GM18909 (cell line): ENCODE results near the gene MRPL21.

Experiments
- ATAC-seq: cut with Tn5 transposase; IDR thresholded peaks from one replicate; pipeline ENCODE4 v1.9.1; 2021; ENCODE audit warnings: mild to moderate bottlenecking; ENCODE audit not compliant: unreplicated experiment, poor library complexity

The MRPL21 gene

DNA sequence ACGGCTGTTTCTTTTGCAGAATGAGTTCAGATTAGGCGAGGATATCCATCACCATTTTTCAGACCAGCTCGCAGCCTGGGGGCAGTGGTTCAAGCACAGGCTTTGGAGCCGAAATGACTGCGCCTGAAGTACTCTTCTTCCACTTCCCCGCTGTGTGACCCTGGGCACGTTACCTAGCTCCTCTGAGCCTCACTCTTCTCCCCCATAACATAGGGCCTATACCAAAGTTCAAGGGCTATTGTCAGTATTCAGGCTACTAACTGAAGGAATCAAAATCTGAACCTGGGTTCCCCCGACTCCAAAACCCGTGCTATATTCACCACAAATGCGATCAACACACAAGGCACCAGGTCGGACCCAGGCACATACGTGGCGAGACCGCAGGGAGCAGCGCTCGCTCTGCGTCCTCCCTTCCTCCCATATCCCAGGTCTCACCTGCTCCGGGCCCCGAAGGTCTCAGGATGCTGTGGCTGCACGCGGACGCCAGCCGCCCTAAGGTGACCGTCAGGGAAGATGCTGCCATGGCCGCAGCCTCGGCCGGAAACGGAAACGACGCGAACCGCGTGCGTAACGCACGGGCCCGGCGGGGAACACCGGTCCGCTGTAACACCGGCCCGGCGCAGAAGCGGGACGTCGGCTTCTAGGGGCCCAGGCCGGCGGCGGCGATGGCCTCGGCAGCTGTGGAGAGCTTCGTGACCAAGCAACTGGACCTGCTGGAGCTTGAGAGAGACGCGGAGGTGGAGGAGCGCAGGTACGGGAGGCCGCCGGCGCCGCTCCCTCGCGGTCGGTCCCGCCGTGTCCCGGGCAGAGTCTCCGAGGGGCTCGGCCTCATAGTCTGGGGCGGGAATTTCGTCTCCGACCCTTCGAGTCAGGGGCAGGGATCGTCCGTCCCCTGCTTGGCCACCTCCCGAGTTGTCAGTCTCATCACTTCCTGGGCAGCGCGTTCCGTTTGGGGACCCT lies at the start of gene MRPL21, which contains the start of gene IGHMBP2:
Gene MRPL21, minus strand, starts transcription at position 545 of the 960 bp plus-strand sequence. Its CDS starts 22 bp downstream, at position 523.
Gene IGHMBP2, plus strand, starts transcription at position 604 of the 960 bp plus-strand sequence. Its CDS starts 62 bp downstream, at position 666.
- peak; percentile 84 for ATAC-seq

DNA sequence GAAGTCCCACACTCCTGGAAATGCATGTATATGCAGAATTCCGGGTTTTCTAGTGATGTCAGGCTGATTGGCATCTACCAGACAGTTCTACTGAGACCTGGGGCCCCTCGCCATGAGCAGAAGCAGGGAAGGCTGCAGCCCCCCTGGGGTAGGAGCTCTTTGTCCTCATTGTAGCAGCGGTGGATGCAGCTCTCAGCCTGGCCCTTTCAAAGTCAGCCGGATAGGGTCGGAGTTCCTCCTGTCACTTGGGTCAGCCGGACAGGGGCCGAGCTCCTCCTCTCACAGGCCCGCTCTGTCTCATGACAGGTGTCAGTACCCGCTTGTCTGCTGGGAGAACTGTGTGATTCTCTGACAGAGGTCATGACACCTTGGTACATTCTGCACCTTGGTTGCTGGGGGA lies 47.1 kb upstream of the MRPL21 start:
- ATAC-seq = no peak

DNA sequence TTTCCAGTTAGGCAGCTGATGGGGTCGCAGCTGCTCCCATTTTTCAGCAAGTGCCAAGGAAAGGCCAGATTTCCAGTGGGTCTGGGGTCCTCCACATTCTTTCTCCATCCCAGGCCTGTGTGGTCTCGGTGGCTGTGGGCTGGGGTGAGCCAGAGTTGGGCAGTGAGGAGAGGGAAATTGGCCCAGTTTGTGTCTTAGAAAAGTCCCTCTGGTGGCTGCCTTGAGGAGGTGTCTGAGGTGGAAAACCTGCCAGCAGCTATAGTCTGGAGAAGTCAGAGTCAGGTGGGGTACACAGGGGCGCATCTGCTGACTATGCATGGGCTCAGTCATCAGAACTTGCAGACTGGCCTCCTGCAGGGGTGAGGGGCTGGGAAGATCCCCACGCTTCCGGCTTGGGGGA lies 46.6 kb upstream of the MRPL21 start:
- ATAC-seq = no peak

DNA sequence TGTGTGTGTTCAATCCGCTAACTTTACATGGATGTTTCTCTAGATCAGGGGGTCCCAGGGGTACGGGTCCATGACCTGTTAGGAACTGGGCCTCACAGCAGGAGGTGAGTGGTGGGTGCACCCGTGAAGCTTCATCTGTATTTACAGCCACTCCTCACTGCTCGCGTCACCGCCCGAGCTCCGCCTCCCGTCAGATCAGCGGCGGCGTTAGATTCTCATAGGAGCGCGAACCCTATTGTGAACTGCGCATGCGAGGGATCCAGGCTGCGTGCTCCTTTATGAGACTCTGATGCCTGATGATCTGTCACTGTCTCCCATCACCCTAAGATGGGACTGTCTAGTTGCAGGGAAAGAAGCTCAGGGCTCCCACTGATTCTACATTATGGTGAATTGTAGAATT lies 45.3 kb upstream of the MRPL21 start:
- no peak for ATAC-seq

DNA sequence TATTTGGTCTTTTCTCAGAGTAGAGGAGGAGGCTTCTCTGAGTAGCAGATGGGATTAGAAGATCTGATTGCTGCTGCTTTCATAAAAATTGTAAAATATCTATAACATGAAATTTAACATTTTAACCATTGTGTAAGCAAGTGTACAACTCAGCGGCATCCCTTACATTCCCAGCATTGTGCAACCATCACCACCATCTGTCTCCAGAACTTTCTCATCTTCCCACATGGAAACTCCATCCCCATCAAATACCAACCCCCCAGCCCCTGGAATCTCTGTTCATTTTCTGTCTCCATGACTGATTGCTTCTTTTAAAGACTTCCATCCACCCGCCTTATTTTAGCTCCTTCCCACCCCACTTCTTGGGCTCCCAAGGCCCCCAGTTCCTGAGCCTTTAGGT lies 44.9 kb upstream of the MRPL21 start:
- ATAC-seq = no peak

DNA sequence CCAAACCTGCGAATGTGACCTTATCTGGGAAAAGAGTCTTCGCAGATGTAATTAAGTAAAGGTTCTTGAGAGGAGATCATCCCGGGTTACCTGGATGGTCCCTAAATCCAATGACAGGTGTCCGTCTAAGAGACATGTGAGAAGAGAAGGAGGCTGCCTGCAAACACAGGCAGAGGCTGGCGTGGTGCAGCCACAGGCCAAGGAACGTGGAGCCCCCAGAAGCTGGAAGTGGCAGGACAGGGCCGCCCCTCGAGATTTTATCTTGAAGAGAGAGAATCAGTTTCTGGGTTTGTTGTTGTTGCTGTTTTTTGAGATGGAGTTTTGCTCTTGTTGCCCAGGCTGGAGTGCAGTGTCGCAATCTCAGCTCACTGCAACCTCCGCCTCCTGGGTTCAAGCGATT lies 43.5 kb upstream of the MRPL21 start:
- no peak for ATAC-seq

DNA sequence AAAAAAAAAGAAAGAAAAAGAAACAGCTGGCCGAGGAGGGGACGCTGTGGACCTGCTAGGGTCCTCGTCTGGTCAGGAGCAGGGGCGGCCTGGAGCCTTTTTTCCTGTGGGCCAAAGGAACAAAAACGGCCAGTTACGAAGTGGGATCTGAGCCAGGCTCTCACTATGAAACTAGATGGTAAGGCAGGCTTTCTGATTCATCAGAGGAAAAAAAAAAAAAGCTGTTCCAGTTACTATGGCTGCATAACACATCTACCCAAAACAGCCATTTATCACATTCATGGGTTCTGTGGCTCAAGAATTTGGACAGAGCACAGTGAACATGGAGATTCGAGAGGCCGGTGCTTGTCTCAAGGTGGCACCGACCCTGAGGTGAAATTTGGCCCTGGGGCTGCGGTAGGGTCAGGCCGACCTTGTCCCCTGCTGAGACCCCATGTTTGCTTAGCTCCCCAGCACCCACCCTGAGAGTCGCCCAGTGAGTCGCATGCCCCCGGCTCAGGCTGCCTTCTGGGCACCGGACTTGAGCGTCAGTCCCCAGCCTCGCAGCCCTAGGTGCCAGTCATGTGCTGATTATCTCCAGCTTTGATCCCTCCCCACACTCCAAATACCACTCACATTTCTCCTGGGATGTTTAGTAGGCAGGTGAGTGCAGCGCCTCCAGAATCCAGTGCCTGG lies 42.9 kb upstream of the MRPL21 start:
- no peak for ATAC-seq

DNA sequence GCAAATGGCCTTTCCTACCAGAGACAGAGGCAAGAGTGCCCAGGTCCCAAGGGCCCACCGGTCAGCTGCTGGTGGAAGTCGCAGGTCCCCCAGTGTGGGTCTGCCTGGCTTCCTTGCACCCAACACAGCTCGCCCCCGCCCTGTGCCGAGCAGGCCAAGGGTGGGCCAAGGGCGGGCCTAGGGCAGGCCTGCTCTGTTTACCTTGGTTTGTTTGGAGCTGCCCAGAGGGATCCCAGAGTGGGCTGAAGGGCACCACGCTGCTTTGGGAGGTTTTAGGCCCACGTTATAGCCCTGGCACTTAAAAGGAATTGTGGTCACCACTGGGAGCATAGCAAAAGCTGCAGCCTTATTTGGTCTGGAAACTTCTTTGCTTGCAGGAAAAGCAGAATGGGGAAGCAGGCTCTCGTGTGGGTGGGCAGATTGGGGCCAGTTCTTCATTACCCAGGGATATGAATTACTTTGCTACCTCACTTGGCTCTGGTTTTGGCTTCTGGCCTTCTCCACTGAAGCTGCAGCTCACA lies 39.2 kb upstream of the MRPL21 start:
- ATAC-seq = no peak

DNA sequence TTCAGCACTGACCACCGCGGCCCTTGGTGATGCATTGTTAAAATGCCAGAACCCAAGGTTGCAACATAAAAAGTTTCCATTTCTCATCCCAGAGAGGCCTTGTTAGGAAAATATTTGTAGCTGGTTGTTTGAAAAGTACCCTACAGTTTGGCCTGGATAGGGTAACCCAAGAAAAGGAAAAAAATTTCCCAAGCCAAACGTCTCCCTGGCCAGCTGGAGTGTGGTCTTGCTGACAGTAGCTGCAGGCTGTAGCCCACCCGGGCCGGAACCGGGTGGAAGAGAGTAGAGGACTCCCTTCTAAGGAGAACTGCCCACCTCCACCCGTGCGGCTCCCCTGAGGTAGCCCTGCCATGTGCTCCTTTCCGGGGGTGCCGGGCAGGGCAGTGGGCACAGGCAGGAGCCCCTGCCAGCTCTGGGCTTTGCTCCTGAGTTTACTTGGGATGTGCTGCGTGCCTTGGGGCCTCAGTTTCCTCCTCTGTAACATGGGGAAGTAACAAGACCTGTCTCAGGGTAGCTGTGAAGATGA lies 38.5 kb upstream of the MRPL21 start:
- no peak for ATAC-seq

DNA sequence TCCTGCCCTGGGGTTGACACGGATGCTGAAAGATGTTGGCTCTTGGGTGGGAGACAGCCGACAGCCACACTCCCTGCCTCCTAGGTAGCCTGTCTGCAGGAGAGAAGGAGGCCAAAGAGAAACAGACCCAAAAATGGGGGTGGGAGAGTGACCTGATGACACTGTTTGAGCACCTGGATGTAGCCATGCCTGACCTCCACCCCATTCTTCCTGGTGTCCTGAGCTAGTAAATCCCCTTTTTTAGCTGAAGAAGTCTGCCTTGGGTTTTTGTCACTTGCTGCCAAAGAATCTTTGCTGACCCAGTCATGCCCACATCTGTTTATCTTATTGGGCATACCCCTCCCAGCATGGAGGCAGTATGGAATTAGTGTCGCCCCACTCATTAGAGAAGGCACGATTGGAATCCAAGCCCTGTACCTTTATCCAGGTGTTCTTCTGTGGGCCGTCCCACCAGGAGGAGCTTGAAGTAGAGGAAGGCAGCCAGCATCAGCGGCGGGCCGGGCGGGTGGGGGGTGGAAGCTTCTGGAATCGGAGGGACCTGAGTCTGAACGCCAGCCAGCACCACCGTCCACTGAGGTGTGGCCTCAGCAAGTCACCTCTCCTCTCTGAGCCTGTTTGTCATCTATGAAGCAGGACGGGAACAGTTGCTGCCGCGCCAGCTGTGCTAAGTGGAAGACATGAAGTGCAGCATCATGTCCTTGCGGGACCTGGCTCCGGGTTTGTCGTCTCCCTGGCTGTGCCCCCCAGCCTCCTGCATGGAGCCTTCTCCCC lies 37.9 kb upstream of the MRPL21 start:
- no peak for ATAC-seq

DNA sequence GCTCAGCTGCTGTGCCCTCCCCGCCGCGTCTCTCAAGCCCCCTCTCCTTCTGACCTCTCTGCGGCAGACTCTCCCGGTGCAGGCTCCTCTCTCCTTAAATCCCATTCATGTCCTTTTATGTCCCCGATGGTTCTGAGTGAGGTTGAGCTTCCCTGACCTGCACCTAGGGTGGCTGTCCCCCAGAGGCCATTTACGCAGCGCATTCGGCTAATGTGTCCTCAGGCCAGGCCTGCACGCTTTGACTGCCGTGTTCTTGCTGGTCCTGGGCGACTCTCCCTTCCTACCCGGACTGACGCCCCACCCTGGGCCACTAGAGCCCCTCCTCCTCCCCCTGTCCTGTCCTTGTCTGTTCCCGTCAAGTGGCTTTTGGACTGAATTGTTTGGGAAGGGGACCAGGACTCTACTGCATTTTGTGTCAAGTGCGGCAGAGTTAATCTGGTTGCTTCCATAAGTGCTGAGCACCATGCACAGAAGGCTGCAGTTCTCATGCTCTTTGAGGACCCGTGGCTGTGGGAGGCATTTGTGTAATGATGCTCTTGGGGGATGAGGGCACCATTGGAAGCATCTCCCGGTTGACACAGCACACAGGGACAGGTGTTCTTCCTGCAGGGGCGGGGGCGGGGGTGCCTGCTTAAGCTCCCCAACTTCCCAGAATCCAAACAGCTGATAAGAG lies 37.2 kb upstream of the MRPL21 start:
- no peak for ATAC-seq

DNA sequence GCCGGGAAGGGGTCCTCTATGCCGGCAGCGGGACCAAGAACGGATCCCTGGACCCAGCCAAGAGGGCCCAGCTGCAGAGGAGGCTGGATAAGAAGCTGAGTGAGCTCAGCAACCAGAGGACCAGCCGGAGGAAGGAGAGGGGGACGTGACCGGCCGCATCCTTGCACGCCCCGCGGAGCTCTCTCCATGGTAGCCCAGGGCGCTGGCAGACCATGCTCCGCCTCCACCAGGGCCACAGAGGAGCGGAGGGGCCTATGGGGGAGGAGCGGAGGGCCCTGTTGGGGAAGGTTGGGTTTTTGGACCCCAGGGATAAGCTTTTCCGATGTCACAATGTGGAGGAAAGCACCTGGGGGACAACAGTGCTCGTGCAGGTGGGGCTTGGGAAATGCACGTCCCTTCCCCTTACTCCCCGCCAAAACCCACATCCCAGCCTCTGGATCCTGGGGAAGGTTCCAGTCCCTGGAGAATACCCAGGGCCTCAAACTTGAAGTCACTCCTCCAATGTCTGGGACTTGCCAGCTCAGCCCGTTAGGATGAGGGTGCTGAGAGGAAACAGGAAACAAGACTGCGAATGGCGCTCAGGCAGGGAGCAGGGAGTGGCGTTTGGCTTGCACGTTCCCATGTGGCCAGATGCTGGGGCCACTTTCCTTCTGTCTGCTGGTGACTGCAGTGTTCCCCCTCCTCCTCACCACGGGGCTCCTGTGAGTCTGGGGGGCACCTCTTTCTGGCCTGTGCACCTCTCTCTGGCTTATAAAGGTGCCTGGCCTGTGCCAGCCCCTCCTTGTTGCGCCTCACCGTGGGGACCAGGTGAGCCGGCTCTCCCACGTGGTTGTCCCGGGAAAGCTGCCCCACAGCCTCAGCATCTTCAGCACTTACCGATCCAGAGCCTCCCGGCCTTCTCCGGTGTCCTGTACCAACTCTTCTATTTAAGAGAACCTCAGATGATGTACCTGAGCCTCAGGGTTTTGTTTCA lies 36.2 kb upstream of the MRPL21 start:
- ATAC-seq = no peak

DNA sequence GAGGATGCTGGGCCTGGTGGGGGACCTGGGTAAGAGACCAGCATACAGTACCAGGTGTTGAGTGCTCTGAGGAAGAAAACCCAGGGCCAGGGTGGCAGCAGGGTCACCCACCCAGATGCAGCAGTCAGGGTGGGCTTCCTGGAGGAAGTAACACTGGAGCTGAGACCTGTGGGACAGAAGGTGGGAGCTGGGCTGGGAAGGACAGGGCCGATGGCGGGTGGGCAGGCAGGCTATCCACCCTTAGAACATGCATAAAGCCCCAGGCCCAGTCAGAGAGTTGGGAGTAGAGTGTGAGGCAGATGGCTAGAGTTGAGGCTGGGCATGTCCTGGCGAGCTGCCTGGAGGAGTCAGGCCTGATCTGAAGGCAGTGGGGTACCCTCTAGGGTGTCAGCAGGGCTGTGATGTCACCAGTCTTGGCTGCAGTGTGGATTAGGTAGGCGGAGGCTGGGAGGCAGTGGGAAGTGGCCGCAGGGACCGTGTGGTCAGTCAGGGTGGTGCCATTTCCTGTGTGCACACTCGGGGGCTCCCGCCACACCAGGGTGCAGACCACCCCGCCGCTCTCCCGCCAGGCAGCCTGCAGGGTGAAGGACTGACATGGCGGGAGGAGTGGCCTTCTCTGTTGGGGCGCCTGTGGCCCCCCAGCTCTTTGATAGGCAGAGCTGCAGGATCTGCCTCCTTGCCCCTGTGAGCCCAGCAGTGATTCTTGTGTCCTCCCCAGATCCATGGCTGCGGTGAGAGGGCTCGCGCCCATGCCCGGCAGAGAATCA lies 35.4 kb upstream of the MRPL21 start:
- ATAC-seq = no peak

DNA sequence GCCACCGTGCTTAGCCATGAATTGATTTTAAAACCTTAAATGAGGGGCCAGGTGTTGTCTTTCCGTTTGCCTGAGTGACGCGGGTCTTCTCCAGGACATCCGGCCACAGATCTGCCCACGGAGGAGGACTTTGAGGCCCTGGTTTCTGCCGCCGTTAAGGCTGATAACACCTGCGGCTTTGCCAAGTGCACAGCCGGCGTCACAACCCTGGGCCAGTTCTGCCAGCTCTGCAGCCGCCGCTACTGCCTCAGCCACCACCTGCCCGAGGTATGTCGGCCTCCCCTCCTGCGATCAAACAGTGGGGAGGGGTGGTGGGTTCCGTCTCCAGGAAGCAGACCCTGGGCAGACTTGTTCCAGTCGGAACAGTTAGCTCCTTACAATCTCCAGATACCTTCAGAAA lies 34.5 kb upstream of the MRPL21 start:
- no peak for ATAC-seq

DNA sequence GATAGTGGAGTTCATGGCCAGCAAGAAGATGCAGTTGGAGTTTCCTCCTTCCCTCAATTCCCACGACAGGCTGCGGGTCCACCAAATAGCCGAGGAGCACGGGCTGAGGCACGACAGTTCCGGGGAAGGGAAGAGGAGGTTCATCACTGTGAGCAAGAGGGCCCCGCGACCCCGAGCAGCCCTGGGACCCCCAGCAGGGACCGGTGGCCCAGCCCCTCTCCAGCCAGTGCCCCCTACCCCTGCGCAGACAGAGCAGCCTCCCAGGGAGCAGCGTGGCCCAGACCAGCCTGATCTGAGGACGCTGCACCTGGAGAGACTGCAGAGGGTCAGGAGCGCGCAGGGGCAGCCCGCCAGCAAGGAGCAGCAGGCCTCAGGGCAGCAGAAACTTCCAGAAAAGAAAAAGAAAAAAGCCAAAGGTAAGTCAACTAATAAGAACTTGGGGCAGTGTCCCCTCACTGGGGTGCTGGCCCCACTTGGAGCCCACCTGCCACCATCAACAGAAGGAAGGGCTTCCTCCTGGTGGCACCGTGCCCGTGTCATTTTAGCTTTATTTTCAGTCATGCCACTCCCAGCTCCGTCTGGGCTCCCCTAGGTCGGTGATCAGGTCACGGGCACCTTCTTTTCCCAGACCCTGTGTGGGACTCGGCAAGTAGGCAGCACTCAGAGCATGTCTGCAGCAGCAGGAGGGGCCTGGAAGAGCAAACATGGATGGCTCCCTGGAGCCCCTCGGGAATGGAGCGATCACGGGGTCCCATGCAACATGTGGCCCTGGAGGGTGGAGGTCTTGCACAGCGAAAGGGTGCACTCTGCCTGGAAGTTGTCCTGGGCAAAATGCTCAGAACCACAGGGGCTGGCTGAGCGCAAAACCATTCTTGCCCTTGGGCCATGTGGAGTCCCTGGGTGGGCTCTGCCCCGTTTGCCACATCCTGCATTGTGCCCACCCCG lies 33.3 kb upstream of the MRPL21 start:
- no peak for ATAC-seq

DNA sequence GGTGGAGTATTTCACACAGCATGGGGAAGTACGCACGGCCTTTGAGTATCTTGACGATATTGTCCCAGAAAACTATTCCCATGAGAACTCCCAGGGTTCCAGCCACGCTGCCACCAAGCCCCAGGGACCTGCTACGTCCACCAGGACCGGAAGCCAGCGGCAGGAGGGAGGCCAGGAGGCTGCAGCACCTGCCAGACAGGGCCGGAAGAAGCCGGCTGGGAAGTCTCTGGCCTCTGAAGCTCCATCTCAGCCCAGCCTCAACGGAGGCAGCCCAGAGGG lies 32.7 kb upstream of the MRPL21 start:
- no peak for ATAC-seq
